HepG2 (cell line): Measurements from ENCODE around the gene GNB1. TPM values are rescaled to one million over a fixed set of nuclear protein-coding genes. Genes with fewer than 3 reads are reported as not detected.

ENCODE experiments used
- AGO2 ChIP-seq: fragments of 200-400 bp; formaldehyde crosslinking; optimal IDR thresholded peaks from 2 replicates; pipeline ENCODE3; 2017; ENCODE audit warnings: mild to moderate bottlenecking, low read depth, low read length, moderate library complexity
- ARID2 ChIP-seq: sonication (generic); formaldehyde crosslinking; IDR thresholded peaks from 2 replicates; pipeline ENCODE4 v1.8.1; 2022; ENCODE audit warnings: mild to moderate bottlenecking, missing genetic modification reagents, borderline replicate concordance
- CC2D1A ChIP-seq: sonication (generic); formaldehyde crosslinking; IDR thresholded peaks from 2 replicates; pipeline ENCODE4 v1.8.1; 2023; ENCODE audit warnings: mild to moderate bottlenecking, missing genetic modification reagents
- MIXL1 ChIP-seq: IDR thresholded peaks from 2 replicates; pipeline ENCODE4 v1.6.1; 2016
- MXI1 ChIP-seq: IDR thresholded peaks from 3 replicates; pipeline ENCODE4 v1.6.1; 2012; ENCODE audit warnings: low read depth, low read length, inconsistent platforms, borderline replicate concordance
- RXRB ChIP-seq: IDR thresholded peaks from 2 replicates; pipeline ENCODE4 v1.6.1; 2016; ENCODE audit warnings: borderline replicate concordance, missing genetic modification reagents, missing compliant biosample characterization
- SALL1 ChIP-seq: sonication (generic); formaldehyde crosslinking; IDR thresholded peaks from 2 replicates; pipeline ENCODE4 v1.8.0; 2022; ENCODE audit warnings: mild to moderate bottlenecking, missing genetic modification reagents
- SPEN ChIP-seq: sonication (generic); formaldehyde crosslinking; IDR thresholded peaks from 2 replicates; pipeline ENCODE4 v1.5.1; 2020; ENCODE audit warnings: low read depth, mild to moderate bottlenecking, missing genetic modification reagents
- SRY ChIP-seq: sonication (generic); formaldehyde crosslinking; IDR thresholded peaks from 2 replicates; pipeline ENCODE4 v1.8.0; 2022; ENCODE audit warnings: mild to moderate bottlenecking, missing genetic modification reagents
- TMF1 ChIP-seq: sonication (generic); formaldehyde crosslinking; IDR thresholded peaks from 2 replicates; pipeline ENCODE4 v1.8.1; 2022; ENCODE audit warnings: low read depth, missing genetic modification reagents
- TOE1 ChIP-seq: sonication (generic); formaldehyde crosslinking; IDR thresholded peaks from 2 replicates; pipeline ENCODE4 v1.4.0; 2020; ENCODE audit warnings: mild to moderate bottlenecking, missing genetic modification reagents
- ZNF317 ChIP-seq: sonication (generic); formaldehyde crosslinking; IDR thresholded peaks from 2 replicates; pipeline ENCODE4 v1.5.0; 2020; ENCODE audit warnings: mild to moderate bottlenecking, missing genetic modification reagents
- ZNF382 ChIP-seq: sonication (generic); formaldehyde crosslinking; IDR thresholded peaks from 2 replicates; pipeline ENCODE4 v1.5.0; 2020; ENCODE audit warnings: missing genetic modification reagents, mild to moderate bottlenecking, borderline replicate concordance
- ZNF569 ChIP-seq: sonication (generic); formaldehyde crosslinking; IDR thresholded peaks from 2 replicates; pipeline ENCODE4 v1.5.0; 2020; ENCODE audit warnings: mild to moderate bottlenecking, missing genetic modification reagents, moderate library complexity, borderline replicate concordance
- ZNF83 ChIP-seq: sonication (generic); formaldehyde crosslinking; IDR thresholded peaks from 2 replicates; pipeline ENCODE4 v1.4.0; 2020; ENCODE audit warnings: missing genetic modification reagents, mild to moderate bottlenecking, borderline replicate concordance
- polyA plus RNA-seq, 8 experiments: library from polyadenylated mRNA; depleted of rRNA in 3 of 8; stranded (reverse) in 7 of 8; unstranded in 1 of 8; fragments of >200 nt; fragmentation: Illumina TruSeq in 4 of 8; extraction: Trizol in 4 of 8; gene quantifications; 2 replicates each; pipeline versions ENCODE4 v1.2.1 to v1.2.3, GENCODE V29; 2011 to 2016; ENCODE audit warnings: low read depth in 4 of 8, missing spikeins in 1 of 8, mixed read lengths in 1 of 8; ENCODE audit not compliant: insufficient read depth in 1 of 8
- total RNA-seq, 5 experiments: library from RNA; depleted of rRNA; stranded (reverse); fragments of >200 nt; fragmentation: Illumina TruSeq; extraction: Trizol; gene quantifications; 2 replicates each; pipeline ENCODE4 v1.2.3, GENCODE V29; 2016; ENCODE audit warnings: low read depth in 1 of 5
- TF ChIP-seq, protein P1 (sequence below): sonication (generic); formaldehyde crosslinking; IDR thresholded peaks from 2 replicates; pipeline ENCODE4 v1.8.0; 2022; ENCODE audit warnings: missing genetic modification reagents, mild to moderate bottlenecking, moderate library complexity, borderline replicate concordance
- TF ChIP-seq, protein P2 (sequence below), 2 experiments: sonication (generic) in 1 of 2; formaldehyde crosslinking in 1 of 2; IDR thresholded peaks; 2 replicates each; pipeline versions ENCODE4 v1.4.0 to v1.6.1; 2016 to 2020; ENCODE audit warnings: borderline replicate concordance in 1 of 2, low read depth in 1 of 2, mild to moderate bottlenecking in 1 of 2, missing genetic modification reagents in 1 of 2
- TF ChIP-seq, protein P3 (sequence below): IDR thresholded peaks from 2 replicates; pipeline ENCODE4 v1.6.1; 2018; ENCODE audit warnings: missing genetic modification reagents
- TF ChIP-seq, protein P4 (sequence below): sonication (generic); formaldehyde crosslinking; IDR thresholded peaks from 2 replicates; pipeline ENCODE4 v1.4.0; 2020; ENCODE audit warnings: mild to moderate bottlenecking, missing genetic modification reagents

The GNB1 gene
- total and polyA plus RNA-seq, 2 of the 13 experiments (the other 11 are each of a cell fraction or from before 2014, with no cell fraction given): 66.2 to 327 TPM

DNA sequence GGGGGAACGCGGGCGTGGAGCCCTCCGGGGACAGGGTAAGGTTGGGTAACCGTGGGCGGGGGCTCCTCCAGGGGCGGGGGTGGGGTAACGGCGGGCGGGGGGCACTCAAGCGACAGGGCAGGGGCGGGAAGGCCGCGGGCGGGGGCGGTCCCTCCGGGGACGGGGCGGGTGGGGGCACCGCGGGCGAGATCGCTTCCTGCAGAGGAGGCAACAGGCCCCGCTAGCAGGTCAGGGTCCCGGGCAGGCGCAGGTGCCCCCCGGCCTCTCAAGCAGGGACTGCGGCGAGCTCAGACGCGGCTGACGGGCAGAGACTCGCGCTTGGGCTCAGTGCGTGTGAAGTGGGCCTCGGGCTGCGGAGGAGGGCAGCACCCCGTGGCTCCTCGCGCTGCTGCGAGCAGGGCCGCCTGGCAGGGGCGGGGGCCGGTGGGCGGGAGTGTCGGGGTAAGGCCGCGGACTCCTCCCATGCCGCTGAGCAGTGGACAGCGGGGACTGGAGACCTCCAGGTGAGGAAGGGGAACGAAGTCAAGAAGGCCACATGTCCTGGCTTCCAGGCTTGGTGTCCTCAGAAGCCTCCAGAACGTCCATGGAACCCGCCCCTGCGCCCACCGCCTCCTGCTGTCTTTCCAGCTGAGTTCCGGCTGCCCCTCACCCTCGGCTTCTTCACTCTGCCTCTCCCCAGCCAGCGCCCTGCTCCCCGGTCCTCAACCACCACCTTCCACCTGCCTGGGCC is 627 bp upstream of the GNB1 start (continued):
- TF ChIP-seq, protein P1, sequence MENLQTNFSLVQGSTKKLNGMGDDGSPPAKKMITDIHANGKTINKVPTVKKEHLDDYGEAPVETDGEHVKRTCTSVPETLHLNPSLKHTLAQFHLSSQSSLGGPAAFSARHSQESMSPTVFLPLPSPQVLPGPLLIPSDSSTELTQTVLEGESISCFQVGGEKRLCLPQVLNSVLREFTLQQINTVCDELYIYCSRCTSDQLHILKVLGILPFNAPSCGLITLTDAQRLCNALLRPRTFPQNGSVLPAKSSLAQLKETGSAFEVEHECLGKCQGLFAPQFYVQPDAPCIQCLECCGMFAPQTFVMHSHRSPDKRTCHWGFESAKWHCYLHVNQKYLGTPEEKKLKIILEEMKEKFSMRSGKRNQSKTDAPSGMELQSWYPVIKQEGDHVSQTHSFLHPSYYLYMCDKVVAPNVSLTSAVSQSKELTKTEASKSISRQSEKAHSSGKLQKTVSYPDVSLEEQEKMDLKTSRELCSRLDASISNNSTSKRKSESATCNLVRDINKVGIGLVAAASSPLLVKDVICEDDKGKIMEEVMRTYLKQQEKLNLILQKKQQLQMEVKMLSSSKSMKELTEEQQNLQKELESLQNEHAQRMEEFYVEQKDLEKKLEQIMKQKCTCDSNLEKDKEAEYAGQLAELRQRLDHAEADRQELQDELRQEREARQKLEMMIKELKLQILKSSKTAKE (CRISPR knock-in tag): no peak
- TF ChIP-seq MXI1 (peak; percentile 7; the same call in 1 of the 3 replicates), ZNF317 (CRISPR knock-in tag) (0 out of 2 replicates have a peak, but pooled peaks have one; percentile 35), ZNF83 (CRISPR knock-in tag) (peak; percentile 83; the same call in 1 of the 2 replicates), MIXL1 (CRISPR knock-in tag) (no peak), TMF1 (CRISPR knock-in tag) (peak; percentile 56; the same call in 1 of the 2 replicates), TOE1 (no peak), SALL1 (CRISPR knock-in tag) (0 out of 2 replicates have a peak, but pooled peaks have one; percentile 6), CC2D1A (no peak), ARID2 (CRISPR knock-in tag) (peak; percentile 62; the same call in 1 of the 2 replicates), SRY (CRISPR knock-in tag) (peak; percentile 32; the same call in 1 of the 2 replicates), ZNF569 (no peak), RXRB (CRISPR knock-in tag) (0 out of 2 replicates have a peak, but pooled peaks have one; percentile 17), SPEN (CRISPR knock-in tag) (peak; percentile 31), ZNF382 (CRISPR knock-in tag) (no peak), AGO2 (peak; percentile 37)
- TF ChIP-seq, protein P2, sequence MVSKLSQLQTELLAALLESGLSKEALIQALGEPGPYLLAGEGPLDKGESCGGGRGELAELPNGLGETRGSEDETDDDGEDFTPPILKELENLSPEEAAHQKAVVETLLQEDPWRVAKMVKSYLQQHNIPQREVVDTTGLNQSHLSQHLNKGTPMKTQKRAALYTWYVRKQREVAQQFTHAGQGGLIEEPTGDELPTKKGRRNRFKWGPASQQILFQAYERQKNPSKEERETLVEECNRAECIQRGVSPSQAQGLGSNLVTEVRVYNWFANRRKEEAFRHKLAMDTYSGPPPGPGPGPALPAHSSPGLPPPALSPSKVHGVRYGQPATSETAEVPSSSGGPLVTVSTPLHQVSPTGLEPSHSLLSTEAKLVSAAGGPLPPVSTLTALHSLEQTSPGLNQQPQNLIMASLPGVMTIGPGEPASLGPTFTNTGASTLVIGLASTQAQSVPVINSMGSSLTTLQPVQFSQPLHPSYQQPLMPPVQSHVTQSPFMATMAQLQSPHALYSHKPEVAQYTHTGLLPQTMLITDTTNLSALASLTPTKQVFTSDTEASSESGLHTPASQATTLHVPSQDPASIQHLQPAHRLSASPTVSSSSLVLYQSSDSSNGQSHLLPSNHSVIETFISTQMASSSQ (IDR thresholded peaks at IDR 0.05; ENCODE audit: low read depth): no peak
- TF ChIP-seq, protein P2 (CRISPR knock-in tag; IDR thresholded peaks at IDR 0.05; ENCODE audit: borderline replicate concordance): peak; percentile 29; the same call in 1 of the 2 replicates
- TF ChIP-seq, protein P3, sequence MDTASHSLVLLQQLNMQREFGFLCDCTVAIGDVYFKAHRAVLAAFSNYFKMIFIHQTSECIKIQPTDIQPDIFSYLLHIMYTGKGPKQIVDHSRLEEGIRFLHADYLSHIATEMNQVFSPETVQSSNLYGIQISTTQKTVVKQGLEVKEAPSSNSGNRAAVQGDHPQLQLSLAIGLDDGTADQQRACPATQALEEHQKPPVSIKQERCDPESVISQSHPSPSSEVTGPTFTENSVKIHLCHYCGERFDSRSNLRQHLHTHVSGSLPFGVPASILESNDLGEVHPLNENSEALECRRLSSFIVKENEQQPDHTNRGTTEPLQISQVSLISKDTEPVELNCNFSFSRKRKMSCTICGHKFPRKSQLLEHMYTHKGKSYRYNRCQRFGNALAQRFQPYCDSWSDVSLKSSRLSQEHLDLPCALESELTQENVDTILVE: no peak
- TF ChIP-seq, protein P4, sequence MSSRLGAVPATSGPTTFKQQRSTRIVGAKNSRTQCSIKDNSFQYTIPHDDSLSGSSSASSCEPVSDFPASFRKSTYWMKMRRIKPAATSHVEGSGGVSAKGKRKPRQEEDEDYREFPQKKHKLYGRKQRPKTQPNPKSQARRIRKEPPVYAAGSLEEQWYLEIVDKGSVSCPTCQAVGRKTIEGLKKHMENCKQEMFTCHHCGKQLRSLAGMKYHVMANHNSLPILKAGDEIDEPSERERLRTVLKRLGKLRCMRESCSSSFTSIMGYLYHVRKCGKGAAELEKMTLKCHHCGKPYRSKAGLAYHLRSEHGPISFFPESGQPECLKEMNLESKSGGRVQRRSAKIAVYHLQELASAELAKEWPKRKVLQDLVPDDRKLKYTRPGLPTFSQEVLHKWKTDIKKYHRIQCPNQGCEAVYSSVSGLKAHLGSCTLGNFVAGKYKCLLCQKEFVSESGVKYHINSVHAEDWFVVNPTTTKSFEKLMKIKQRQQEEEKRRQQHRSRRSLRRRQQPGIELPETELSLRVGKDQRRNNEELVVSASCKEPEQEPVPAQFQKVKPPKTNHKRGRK (CRISPR knock-in tag): peak; percentile 80; the same call in 1 of the 2 replicates
